Measurements from ENCODE around the gene NDRG3.

Gene NDRG3

GRCh38 chr20:36745927-36746659 is at the start of gene NDRG3:
NDRG3 (minus strand) TSS chr20:36746090; CDS start chr20:36721735, 24,355 bp downstream.
- DNase-seq (ENCODE audit: low read depth in 2 of 2): peak; percentile 84 to 85

DNA sequence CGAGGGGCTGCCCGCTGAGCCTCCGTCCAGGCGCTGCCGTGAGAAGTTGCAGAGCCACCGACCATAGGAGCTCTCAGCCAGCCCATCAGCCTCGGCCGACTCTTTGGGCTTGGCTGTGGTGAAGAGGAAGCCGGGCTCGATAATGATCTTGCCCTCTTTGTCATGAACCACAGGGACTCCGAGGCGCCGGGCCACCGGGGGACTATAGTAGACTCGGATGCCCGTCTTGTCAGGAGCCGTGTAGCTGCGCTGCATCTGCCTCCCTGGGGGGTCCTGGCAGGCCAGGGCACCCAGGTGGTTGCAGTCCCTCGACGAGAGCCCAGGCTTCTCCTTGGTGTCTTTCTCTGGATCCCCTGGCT is 48.2 kb upstream of the NDRG3 start:
- DNase-seq (ENCODE audit: low read depth in 2 of 2): no peak

- DNase-seq (ENCODE audit: low read depth in 2 of 2): no peak
Observed at GRCh38 chr20:36793294-36794115, 47.6 kb upstream of the NDRG3 start.

GRCh38 chr20:36792422-36792821 is 46.5 kb upstream of the NDRG3 start:
- DNase-seq (ENCODE audit: low read depth in 2 of 2): no peak

DNA sequence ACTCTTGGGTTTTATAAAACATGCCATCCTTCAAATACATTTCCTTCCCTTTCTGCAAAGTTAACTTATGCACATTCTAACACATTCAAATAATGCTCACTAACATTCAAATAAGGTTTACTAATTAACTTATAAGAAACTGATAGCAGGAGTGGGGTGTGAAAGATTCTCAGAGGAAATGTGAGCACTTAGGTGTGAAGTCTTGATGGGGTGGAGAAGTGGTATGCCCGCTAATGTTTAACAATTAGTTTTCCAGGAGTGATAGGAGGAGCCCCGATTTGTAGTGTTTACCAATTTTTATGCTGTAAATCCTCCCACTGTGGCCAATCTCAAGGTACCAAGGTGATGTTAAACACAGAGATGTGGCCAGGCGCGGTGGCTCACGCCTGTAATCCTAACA is 46.0 kb upstream of the NDRG3 start:
- no peak for DNase-seq (ENCODE audit: low read depth in 2 of 2)

GRCh38 chr20:36786663-36787062 is 40.8 kb upstream of the NDRG3 start:
- DNase-seq (ENCODE audit: low read depth in 2 of 2): no peak

- no peak for DNase-seq (ENCODE audit: low read depth in 2 of 2)
Observed at GRCh38 chr20:36786246-36786645, 40.4 kb upstream of the NDRG3 start.

GRCh38 chr20:36785308-36785707 is 39.4 kb upstream of the NDRG3 start:
- no peak for DNase-seq (ENCODE audit: low read depth in 2 of 2)

DNA sequence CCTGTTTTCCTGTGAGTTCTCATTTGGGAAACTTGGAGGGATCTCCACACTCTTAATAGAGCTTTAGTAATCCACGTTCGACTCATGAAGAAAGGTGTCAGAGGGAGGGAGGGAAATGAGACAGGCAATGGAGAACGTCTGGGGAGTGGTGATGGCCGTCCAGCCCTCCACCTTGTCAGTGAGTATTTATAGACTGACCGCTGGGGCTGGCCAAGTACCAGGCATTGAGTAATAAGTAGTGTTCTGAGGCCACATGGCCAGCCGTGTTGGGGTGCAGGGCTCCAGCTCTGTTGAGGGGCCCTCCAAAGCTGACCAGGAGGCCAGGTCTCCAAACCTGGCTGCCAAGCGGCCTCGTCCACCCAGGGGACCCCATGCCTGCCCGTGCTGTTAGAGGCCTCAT is 39.0 kb upstream of the NDRG3 start:
- DNase-seq (ENCODE audit: low read depth in 2 of 2): no peak

GRCh38 chr20:36784116-36784515 is 38.2 kb upstream of the NDRG3 start:
- DNase-seq (ENCODE audit: low read depth in 2 of 2): no peak

GRCh38 chr20:36779656-36780025 is 33.8 kb upstream of the NDRG3 start:
- no peak for DNase-seq (ENCODE audit: low read depth in 2 of 2)

DNA sequence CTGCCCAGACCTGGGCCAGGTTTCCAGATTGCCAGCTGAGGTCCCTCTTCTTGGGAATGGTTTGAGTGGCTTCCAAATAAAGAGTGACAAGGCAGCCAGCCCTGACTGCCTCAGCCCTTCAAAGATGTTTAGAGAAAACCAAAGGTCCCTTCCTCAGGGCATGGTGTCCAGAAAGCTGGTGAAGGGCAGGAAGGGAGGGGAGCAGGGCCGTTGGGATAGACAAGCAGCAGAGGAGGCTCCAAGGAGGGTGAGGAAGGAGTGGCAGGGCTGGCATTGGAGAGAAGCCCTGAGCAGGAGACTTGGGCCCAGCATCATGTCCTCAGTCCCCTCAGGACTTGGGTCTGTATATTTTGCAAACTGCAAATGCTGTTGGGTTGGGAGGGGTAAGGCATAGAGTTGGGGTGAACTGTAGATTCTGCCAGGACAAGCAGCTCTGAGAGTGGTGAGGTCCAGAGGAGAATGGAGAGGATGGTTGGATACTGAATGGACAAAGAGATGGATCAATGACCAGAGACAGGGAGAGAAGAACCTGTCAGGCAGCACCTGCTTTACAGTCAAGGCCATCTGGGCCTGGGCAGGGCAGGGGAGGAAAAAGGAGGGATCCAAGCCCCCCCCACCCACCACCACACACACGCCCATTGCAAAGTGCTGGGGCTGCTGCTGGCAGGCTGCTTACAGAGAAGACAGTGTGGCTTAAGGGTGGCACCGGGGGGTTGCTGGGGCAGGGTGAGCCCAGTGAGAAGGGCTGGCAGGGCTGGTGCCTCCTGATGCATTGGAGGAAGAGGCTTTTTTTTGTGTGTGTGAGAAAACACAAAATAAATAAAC is 33.2 kb upstream of the NDRG3 start:
- DNase-seq (ENCODE audit: low read depth in 2 of 2): no peak

DNA sequence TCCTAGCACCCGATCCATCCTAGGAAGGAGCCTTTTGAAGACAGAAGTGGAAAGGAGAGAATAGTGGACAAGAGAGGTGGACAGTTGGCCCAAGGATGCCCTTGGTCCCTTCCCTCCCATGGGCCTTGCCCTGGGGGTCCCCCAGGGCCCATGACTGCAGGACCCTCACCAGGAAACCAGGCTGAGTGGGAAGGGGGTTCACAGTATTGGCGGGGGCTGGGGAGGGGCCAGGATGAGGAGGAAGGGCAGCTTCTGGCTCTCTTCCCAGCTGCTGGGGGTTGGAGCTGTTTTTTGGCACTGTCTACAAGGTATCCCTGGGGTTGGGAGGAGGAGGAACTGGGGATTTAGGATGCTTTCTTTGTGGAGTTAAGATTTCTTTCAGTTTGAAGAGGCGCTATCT is 31.7 kb upstream of the NDRG3 start:
- no peak for DNase-seq (ENCODE audit: low read depth in 2 of 2)

DNA sequence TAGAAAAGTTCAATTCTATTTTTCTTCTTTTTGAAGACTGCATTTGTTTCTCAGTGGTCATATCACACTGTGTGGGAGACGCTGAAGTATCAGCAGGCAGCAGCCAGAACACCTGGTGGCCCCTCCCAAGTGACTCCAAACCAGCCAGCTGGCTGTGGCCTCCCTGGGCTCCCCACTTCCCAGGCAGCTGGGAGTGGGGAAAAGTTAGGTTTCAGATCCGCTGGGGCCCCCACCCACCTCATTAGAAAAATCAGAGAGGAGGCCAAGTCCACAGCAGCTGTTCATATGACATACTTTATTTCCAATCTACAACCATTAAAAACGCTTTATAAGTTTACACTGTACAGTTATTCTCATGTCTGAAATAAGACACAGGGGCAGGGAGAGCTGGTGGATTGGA is 31.3 kb upstream of the NDRG3 start:
- DNase-seq (ENCODE audit: low read depth in 2 of 2): no peak

GRCh38 chr20:36775826-36776225 is 29.9 kb upstream of the NDRG3 start:
- no peak for DNase-seq (ENCODE audit: low read depth in 2 of 2)

GRCh38 chr20:36775196-36775595 is 29.3 kb upstream of the NDRG3 start:
- DNase-seq (ENCODE audit: low read depth in 2 of 2): no peak

DNA sequence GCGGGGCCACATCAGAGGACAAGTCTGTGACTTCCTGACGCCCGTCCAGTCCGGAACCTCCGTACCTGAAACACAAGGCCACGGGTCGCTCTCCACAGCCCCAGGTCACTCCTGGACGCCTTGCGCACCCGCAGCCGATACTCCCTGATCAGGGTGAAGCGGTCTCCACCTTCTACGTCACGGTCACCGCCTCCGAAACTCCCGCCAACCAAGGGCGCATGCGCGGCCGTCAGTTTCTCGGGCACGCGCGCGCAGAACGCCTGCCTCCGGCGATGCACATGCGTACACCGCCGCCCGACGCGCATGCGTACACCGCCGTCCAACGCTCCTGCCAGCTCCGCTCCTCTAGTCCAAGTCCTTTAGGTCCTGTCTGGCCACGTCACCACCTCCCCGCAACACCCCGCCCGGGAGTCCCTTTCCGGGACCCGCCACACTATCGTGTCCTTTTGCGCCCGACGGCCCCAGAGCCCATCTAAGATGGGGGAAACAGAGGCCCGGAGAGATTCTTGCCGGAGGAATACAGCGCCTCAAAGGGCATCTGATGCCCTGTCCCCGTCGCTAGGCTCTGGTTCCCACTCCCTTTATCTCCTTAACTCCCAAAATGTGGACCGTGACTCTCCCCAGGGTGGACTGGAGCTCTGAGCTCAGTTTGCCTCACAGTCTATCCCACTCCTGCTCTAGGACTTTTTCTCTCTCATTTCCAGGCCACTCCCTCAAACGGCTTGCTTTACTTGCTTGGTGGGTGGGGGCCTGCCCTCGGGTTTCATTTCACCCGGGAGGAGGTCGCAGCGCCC is 27.9 kb upstream of the NDRG3 start, which contains the start of gene DSN1:
TSS of gene DSN1 (minus strand) at position 167 of the 794 bp plus-strand sequence. CDS start 2,305 bp downstream, outside the sequence.
- peak; percentile 97 for DNase-seq (ENCODE audit: low read depth in 2 of 2)

- no peak for DNase-seq (ENCODE audit: low read depth in 2 of 2)
Observed at GRCh38 chr20:36773107-36773596, 27.3 kb upstream of the NDRG3 start.

DNA sequence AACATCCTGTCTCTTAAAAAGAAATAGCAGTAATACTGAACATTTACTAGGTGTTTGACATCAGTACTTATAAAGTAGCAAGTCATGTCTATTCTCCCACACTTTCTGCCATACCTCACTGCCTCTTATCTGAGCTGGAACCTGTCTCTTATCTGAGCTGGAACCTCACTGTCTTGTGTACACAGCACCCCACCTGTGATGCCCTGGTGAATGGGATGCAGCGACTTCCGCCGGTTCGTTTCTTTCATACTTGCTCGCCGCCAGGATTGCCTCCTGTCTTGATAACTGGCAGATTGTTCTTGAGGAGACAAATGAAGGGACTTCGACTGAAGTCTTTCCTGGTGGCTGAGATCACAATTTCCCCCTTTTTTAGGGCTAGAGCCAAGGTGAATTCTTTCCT is 24.8 kb upstream of the NDRG3 start:
- no peak for DNase-seq (ENCODE audit: low read depth in 2 of 2)

- DNase-seq (ENCODE audit: low read depth in 2 of 2): no peak
Observed at GRCh38 chr20:36768768-36769430, 23.0 kb upstream of the NDRG3 start.

GRCh38 chr20:36761125-36761524 is 15.2 kb upstream of the NDRG3 start:
- DNase-seq (ENCODE audit: low read depth in 2 of 2): no peak
